Measurements from ENCODE around the gene SCNM1. TPM values are rescaled to one million over a fixed set of nuclear protein-coding genes. Genes with fewer than 3 reads are reported as not detected.
A peak's percentile ranks its signal among the peaks of the same experiment; 100 is the strongest.

SCNM1 gene
- polyA plus RNA-seq, 1 donor from 2014 or later = 106 TPM

- H3K79me2 ChIP-seq (replicated peaks; ENCODE audit: insufficient read depth, low read length) = peaks cover 40% of the 10 kb centered on the region
- H3K4me2 ChIP-seq (ENCODE audit: low read length) = peak overlapping the region; percentile 92
- no peaks in the 10 kb centered on the region for H3K9me3 ChIP-seq (ENCODE audit: low read length)
- peaks cover 7% of the 10 kb centered on the region for H4K20me1 ChIP-seq (ENCODE audit: insufficient read depth)
- TF ChIP-seq EP300 (conservative IDR thresholded peaks at IDR 0.05; ENCODE audit: poor library complexity, severe bottlenecking) (no peak), SMC3 (conservative IDR thresholded peaks at IDR 0.05; ENCODE audit: poor library complexity) (no peak), TAF1 (IDR thresholded peaks at IDR 0.05; ENCODE audit: low read depth) (no peak), REST (IDR thresholded peaks at IDR 0.05; ENCODE audit: borderline replicate concordance) (peak; percentile 13)
- H3K9me2 ChIP-seq (ENCODE audit: insufficient read depth, low read length) = no peaks in the 10 kb centered on the region
- peak overlapping the region; percentile 100 for H3K4me3 ChIP-seq (ENCODE audit: low read length)
- H2AFZ ChIP-seq (ENCODE audit: low read depth, low read length) = peak overlapping the region; percentile 85
- no peaks in the 10 kb centered on the region for H3K27me3 ChIP-seq (ENCODE audit: insufficient read depth, low read depth, low read length)
- peak overlapping the region; percentile 87 for H3K27ac ChIP-seq (ENCODE audit: low read length)
- no peaks in the 10 kb centered on the region for H3K36me3 ChIP-seq (ENCODE audit: insufficient read depth, low read length)
- peak overlapping the region; percentile 98 for H3K9ac ChIP-seq (ENCODE audit: low read length)
- no peaks in the 10 kb centered on the region for H3F3A ChIP-seq (ENCODE audit: insufficient read depth, low read length, poor library complexity, severe bottlenecking)
These were observed 18.8 kb upstream of the SCNM1 start for GRCh38 chr1:151147132-151147503.

GRCh38 chr1:151147665-151148064 is 18.3 kb upstream of the SCNM1 start:
- Histone ChIP-seq H3K27ac (ENCODE audit: low read length) (peak overlapping the region; percentile 87), H2AFZ (ENCODE audit: low read depth, low read length) (no peak overlapping the region), H3K4me2 (ENCODE audit: low read length) (peak overlapping the region; percentile 92), H3K79me2 (replicated peaks; ENCODE audit: insufficient read depth, low read length) (peaks cover 38% of the 10 kb centered on the region), H3K9me3 (ENCODE audit: low read length) (no peaks in the 10 kb centered on the region), H3K9me2 (ENCODE audit: insufficient read depth, low read length) (no peaks in the 10 kb centered on the region), H3K9ac (ENCODE audit: low read length) (peak overlapping the region; percentile 98), H4K20me1 (ENCODE audit: insufficient read depth) (peaks cover 7% of the 10 kb centered on the region), H3K4me3 (ENCODE audit: low read length) (peak overlapping the region; percentile 100), H3K27me3 (ENCODE audit: insufficient read depth, low read depth, low read length) (no peaks in the 10 kb centered on the region), H3F3A (ENCODE audit: insufficient read depth, low read length, poor library complexity, severe bottlenecking) (no peaks in the 10 kb centered on the region), H3K36me3 (ENCODE audit: insufficient read depth, low read length) (no peaks in the 10 kb centered on the region)
- TF ChIP-seq EZH2 (IDR thresholded peaks at IDR 0.05; ENCODE audit: borderline replicate concordance, insufficient read depth, low read length, poor library complexity, severe bottlenecking) = no peak
- TF ChIP-seq RAD21 (conservative IDR thresholded peaks at IDR 0.05) = no peak

DNA sequence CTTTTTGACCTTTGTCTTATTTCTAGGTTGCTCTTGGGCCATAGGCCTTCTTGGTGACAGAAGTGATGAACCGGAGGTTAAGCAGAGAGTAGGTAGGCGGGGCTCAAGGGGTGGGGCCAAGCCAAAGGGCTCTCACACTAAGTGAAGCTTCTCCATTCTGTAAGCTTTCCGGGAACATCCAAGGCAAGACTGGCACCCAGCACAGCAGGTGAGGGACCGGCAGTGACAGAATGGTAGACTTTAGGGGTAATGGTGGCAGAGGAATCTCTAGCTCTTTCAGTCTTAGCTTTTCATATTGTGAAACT is 9.5 kb upstream of the SCNM1 start, which contains the start of gene TNFAIP8L2:
TSS of gene TNFAIP8L2 (plus strand) at position 135 of the 305 bp plus-strand sequence. CDS start 2,049 bp downstream, outside the sequence.
- no peaks in the 10 kb centered on the region for H3F3A ChIP-seq (ENCODE audit: insufficient read depth, low read length, poor library complexity, severe bottlenecking)
- H3K27me3 ChIP-seq (ENCODE audit: insufficient read depth, low read depth, low read length) = no peaks in the 10 kb centered on the region
- H3K79me2 ChIP-seq (replicated peaks; ENCODE audit: insufficient read depth, low read length) = no peaks in the 10 kb centered on the region
- no peak within 1 kb of the TSS for H3K27ac ChIP-seq (ENCODE audit: low read length)
- H3K9me2 ChIP-seq (ENCODE audit: insufficient read depth, low read length) = no peaks in the 10 kb centered on the region
- H3K9me3 ChIP-seq (ENCODE audit: low read length) = no peaks in the 10 kb centered on the region
- H3K36me3 ChIP-seq (ENCODE audit: insufficient read depth, low read length) = peaks cover 7% of the 10 kb centered on the region
- H4K20me1 ChIP-seq (ENCODE audit: insufficient read depth) = no peaks in the 10 kb centered on the region
- H3K4me2 ChIP-seq (ENCODE audit: low read length) = no peak within 1 kb of the TSS
- TF ChIP-seq CTCF (IDR thresholded peaks at IDR 0.05; ENCODE audit: poor library complexity, severe bottlenecking) (no peak), RAD21 (conservative IDR thresholded peaks at IDR 0.05) (no peak), EZH2 (IDR thresholded peaks at IDR 0.05; ENCODE audit: borderline replicate concordance, insufficient read depth, low read length, poor library complexity, severe bottlenecking) (no peak), EP300 (conservative IDR thresholded peaks at IDR 0.05; ENCODE audit: poor library complexity, severe bottlenecking) (no peak), MXI1 (conservative IDR thresholded peaks at IDR 0.05; ENCODE audit: poor library complexity, severe bottlenecking) (no peak)
- no peak within 1 kb of the TSS for H2AFZ ChIP-seq (ENCODE audit: low read depth, low read length)
- no peak within 1 kb of the TSS for H3K4me3 ChIP-seq (ENCODE audit: low read length)
- H3K9ac ChIP-seq (ENCODE audit: low read length) = no peak within 1 kb of the TSS

Measured in neural cell (in vitro differentiated cells).